ENCODE results near the gene AKR1C3. TPM values are rescaled to one million over a fixed set of nuclear protein-coding genes. Genes with fewer than 3 reads are reported as not detected.
"Not testable (repeated sequence)": the region's sequence is repeated elsewhere in the genome, so short reads cannot be mapped to it uniquely, and the experiment has no call there.

Gene AKR1C3
- total RNA-seq, 1 experiment from 2014 or later: 0.62 TPM

GRCh38 chr10:5052951-5053500, 41.2 kb upstream of the AKR1C3 start:
- CTCF ChIA-PET, ATAC-seq: not testable (repeated sequence)

GRCh38 chr10:5054831-5055230, 39.4 kb upstream of the AKR1C3 start:
- POLR2A ChIA-PET: not testable (repeated sequence)

More at GRCh38 chr10:5052951-5053500, 41.2 kb upstream of the AKR1C3 start:
- H3K4me1 ChIP-seq (ENCODE audit: control insufficient read depth, insufficient read depth, low read length); POLR2A ChIA-PET; BruUV-seq (replicated peaks); H3K27me3 ChIP-seq (ENCODE audit: control insufficient read depth, insufficient read depth, low read length); H3K9me3 ChIP-seq (ENCODE audit: control insufficient read depth, insufficient read depth, low read depth, low read length); in situ Hi-C loops (cut with HindIII; ENCODE audit: low pct_unique_long_range_greater_than_20kb, low sequenced_read_pairs); H3K4me3 ChIP-seq (ENCODE audit: low read depth in 2 of 2, low read length in 2 of 2); H3K36me3 ChIP-seq (ENCODE audit: control insufficient read depth, insufficient read depth, low read length); intact Hi-C loops (cut with micrococcal nuclease; ENCODE audit: unreplicated experiment); DNase-seq (ENCODE audit: low read depth, low spot score); H3K27ac ChIP-seq (ENCODE audit: low read length): not testable (repeated sequence)

GRCh38 chr10:5059267-5059666, 34.9 kb upstream of the AKR1C3 start:
- CTCF ChIA-PET; H3K27ac ChIP-seq (ENCODE audit: low read length); DNase-seq (ENCODE audit: low read depth, low spot score); H3K9me3 ChIP-seq (ENCODE audit: control insufficient read depth, insufficient read depth, low read depth, low read length); H3K36me3 ChIP-seq (ENCODE audit: control insufficient read depth, insufficient read depth, low read length); H3K27me3 ChIP-seq (ENCODE audit: control insufficient read depth, insufficient read depth, low read length); H3K4me1 ChIP-seq (ENCODE audit: control insufficient read depth, insufficient read depth, low read length); ATAC-seq; in situ Hi-C loops (cut with HindIII; ENCODE audit: low pct_unique_long_range_greater_than_20kb, low sequenced_read_pairs); intact Hi-C loops (cut with micrococcal nuclease; ENCODE audit: unreplicated experiment); BruUV-seq (replicated peaks); H3K4me3 ChIP-seq (ENCODE audit: low read depth in 2 of 2, low read length in 2 of 2); POLR2A ChIA-PET: not testable (repeated sequence)

More at GRCh38 chr10:5054831-5055230, 39.4 kb upstream of the AKR1C3 start:
- H3K27ac ChIP-seq (ENCODE audit: low read length); H3K4me1 ChIP-seq (ENCODE audit: control insufficient read depth, insufficient read depth, low read length); H3K27me3 ChIP-seq (ENCODE audit: control insufficient read depth, insufficient read depth, low read length); intact Hi-C loops (cut with micrococcal nuclease; ENCODE audit: unreplicated experiment); H3K9me3 ChIP-seq (ENCODE audit: control insufficient read depth, insufficient read depth, low read depth, low read length); DNase-seq (ENCODE audit: low read depth, low spot score); ATAC-seq; H3K36me3 ChIP-seq (ENCODE audit: control insufficient read depth, insufficient read depth, low read length); CTCF ChIA-PET; BruUV-seq (replicated peaks); H3K4me3 ChIP-seq (ENCODE audit: low read depth in 2 of 2, low read length in 2 of 2); in situ Hi-C loops (cut with HindIII; ENCODE audit: low pct_unique_long_range_greater_than_20kb, low sequenced_read_pairs): not testable (repeated sequence)

- ATAC-seq; H3K4me3 ChIP-seq (ENCODE audit: low read depth in 2 of 2, low read length in 2 of 2); in situ Hi-C loops (cut with HindIII; ENCODE audit: low pct_unique_long_range_greater_than_20kb, low sequenced_read_pairs); BruUV-seq (replicated peaks); POLR2A ChIA-PET; H3K36me3 ChIP-seq (ENCODE audit: control insufficient read depth, insufficient read depth, low read length); H3K27ac ChIP-seq (ENCODE audit: low read length); DNase-seq (ENCODE audit: low read depth, low spot score); CTCF ChIA-PET; H3K9me3 ChIP-seq (ENCODE audit: control insufficient read depth, insufficient read depth, low read depth, low read length); intact Hi-C loops (cut with micrococcal nuclease; ENCODE audit: unreplicated experiment); H3K4me1 ChIP-seq (ENCODE audit: control insufficient read depth, insufficient read depth, low read length); H3K27me3 ChIP-seq (ENCODE audit: control insufficient read depth, insufficient read depth, low read length): not testable (repeated sequence)
Observed at GRCh38 chr10:5060791-5061190, 33.4 kb upstream of the AKR1C3 start.

GRCh38 chr10:5064656-5065055, 29.6 kb upstream of the AKR1C3 start:
- no peaks in the 10 kb centered on the region for H3K27me3 ChIP-seq (ENCODE audit: control insufficient read depth, insufficient read depth, low read length)
- TF ChIP-seq CTCF (IDR thresholded peaks at IDR 0.05) (no peak), REST (IDR thresholded peaks at IDR 0.05; ENCODE audit: insufficient read depth in 1 of 2, low read depth in 2 of 2, low read length in 1 of 2) (no peak), SIN3A (IDR thresholded peaks at IDR 0.05; ENCODE audit: borderline replicate concordance, insufficient read depth, low read depth, low read length) (no peak), TCF7L2 (IDR thresholded peaks at IDR 0.05; ENCODE audit: low read depth, low read length) (no peak), POLR2AphosphoS5 (IDR thresholded peaks at IDR 0.05; ENCODE audit: low read depth, low read length) (no peak)
- H3K4me3 ChIP-seq (ENCODE audit: low read depth in 2 of 2, low read length in 2 of 2): no peak overlapping the region
- intact Hi-C loops (cut with micrococcal nuclease; ENCODE audit: unreplicated experiment) (no loop called here), in situ Hi-C loops (cut with HindIII; ENCODE audit: low pct_unique_long_range_greater_than_20kb, low sequenced_read_pairs) (no loop called here)
- no peaks in the 10 kb centered on the region for H3K36me3 ChIP-seq (ENCODE audit: control insufficient read depth, insufficient read depth, low read length)
- H3K27ac ChIP-seq (ENCODE audit: low read length): no peak overlapping the region
- ATAC-seq (no peak), DNase-seq (ENCODE audit: low read depth, low spot score) (no peak)
- BruUV-seq (replicated peaks): no TSS peak
- ChIA-PET POLR2A (no interaction called here), CTCF (no interaction called here)
- H3K9me3 ChIP-seq (ENCODE audit: control insufficient read depth, insufficient read depth, low read depth, low read length): no peaks in the 10 kb centered on the region
- no peaks in the 10 kb centered on the region for H3K4me1 ChIP-seq (ENCODE audit: control insufficient read depth, insufficient read depth, low read length)

All from Panc1 (cell line).